AG04449 (cell line): ENCODE data around the gene NIBAN1.

Experiments used
- CTCF ChIA-PET: fragments of 350-600 bp; formaldehyde crosslinking; extraction: SDS; loops from one replicate; lab custom pipeline; 2021; ENCODE audit warnings: antibody characterized with exemption; lab: Yijun Ruan, JAX
- POLR2A ChIA-PET: fragments of 400-600, 350-600 bp; formaldehyde crosslinking; extraction: SDS; loops from one replicate; lab custom pipeline; 2020; ENCODE audit warnings: antibody characterized with exemption, inconsistent platforms; lab: Yijun Ruan, JAX
- DNase-seq: peaks from one replicate; pipeline ENCODE4 v3.0.0-alpha.2; 2010; ENCODE audit warnings: low read depth, low spot score
- H3K4me3 ChIP-seq: 2 replicates; pipeline ENCODE4 v1.5.1; 2011; ENCODE audit warnings: low read depth, mild to moderate bottlenecking, control low read depth, low read length
- TF ChIP-seq, protein P1 (sequence below): IDR thresholded peaks from one replicate; pipeline ENCODE4 v1.5.1; 2011; ENCODE audit warnings: mild to moderate bottlenecking, moderate library complexity, low read length, control low read depth, inconsistent platforms; ENCODE audit not compliant: insufficient read depth; ENCODE audit errors: missing control alignments

NIBAN1 gene

GRCh38 chr1:184975208-184975870, 1.0 kb upstream of the NIBAN1 start:
- TF ChIP-seq, protein P1, sequence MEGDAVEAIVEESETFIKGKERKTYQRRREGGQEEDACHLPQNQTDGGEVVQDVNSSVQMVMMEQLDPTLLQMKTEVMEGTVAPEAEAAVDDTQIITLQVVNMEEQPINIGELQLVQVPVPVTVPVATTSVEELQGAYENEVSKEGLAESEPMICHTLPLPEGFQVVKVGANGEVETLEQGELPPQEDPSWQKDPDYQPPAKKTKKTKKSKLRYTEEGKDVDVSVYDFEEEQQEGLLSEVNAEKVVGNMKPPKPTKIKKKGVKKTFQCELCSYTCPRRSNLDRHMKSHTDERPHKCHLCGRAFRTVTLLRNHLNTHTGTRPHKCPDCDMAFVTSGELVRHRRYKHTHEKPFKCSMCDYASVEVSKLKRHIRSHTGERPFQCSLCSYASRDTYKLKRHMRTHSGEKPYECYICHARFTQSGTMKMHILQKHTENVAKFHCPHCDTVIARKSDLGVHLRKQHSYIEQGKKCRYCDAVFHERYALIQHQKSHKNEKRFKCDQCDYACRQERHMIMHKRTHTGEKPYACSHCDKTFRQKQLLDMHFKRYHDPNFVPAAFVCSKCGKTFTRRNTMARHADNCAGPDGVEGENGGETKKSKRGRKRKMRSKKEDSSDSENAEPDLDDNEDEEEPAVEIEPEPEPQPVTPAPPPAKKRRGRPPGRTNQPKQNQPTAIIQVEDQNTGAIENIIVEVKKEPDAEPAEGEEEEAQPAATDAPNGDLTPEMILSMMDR = no peak
- ChIA-PET POLR2A (no interaction called here), CTCF (interaction anchor here (1.5 to 28.4 kb wide), 5 partner anchors 10 to 195 kb away, joined by 5 to 650 read pairs (median 6); no protein-coding TSS in a partner anchor)
- H3K4me3 ChIP-seq = no peak overlapping the region
- DNase-seq = no peak

GRCh38 chr1:184974837-184975115, 468 bp upstream of the NIBAN1 start:
- TF ChIP-seq, protein P1 = no peak
- no peak overlapping the region; the same call in 1 of the 2 replicates for H3K4me3 ChIP-seq
- ChIA-PET POLR2A (interaction anchor here (1.2 kb wide), 1 partner anchor 66 kb away, joined by 3 read pairs; no protein-coding TSS in a partner anchor), CTCF (interaction anchor here (1.5 to 28.4 kb wide), 6 partner anchors 7 to 195 kb away, joined by 5 to 650 read pairs (median 10); no protein-coding TSS in a partner anchor)
- DNase-seq = no peak

DNA sequence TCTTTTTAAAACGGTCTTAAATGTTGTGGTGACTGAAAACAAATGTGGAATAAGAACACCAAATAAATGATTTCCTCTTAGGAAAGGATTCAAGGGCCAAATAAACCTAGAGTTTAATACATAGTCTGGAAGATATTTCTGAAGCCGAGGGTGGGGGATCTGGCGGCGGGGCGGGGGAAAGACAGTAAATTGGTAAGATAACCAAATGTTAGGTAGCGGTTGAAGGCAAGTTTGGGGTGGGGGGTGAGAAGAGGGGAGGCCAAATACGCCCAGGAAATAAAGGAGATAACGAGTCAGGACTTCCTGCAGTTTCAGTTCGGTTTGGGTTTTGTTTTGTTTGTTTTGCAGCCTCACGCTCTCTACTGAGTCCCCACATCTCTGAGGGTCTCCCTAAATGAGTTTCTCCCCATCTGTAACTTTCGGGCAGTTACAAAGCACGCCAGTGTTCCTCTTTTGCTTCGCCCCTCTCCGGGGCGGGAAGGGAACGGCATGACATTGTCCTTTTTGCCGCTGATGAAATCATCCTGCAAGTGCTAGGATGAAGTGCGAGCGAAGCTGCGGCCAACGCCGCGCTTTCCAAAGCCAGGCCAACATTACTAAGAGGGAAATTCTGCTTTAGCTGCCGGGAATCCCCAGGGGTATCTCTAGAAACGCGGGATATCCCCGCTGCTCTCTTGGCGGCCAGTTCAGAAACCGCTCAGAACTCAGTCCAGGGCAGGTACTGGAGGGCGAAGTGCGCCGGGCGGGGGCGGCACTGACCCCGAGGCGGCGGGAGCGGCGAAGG, 844 bp downstream of the NIBAN1 start:
- H3K4me3 ChIP-seq = peak overlapping the region; percentile 75
- POLR2A ChIA-PET = interaction anchor here (0.5 to 1.2 kb wide), 3 partner anchors 65 to 223 kb away, joined by 3 to 5 read pairs (median 3); no protein-coding TSS in a partner anchor
- DNase-seq = no peak
- CTCF ChIA-PET = interaction anchor here (1.0 to 28.4 kb wide), 7 partner anchors 9 to 196 kb away, joined by 3 to 650 read pairs (median 8); no protein-coding TSS in a partner anchor
- TF ChIP-seq, protein P1 = no peak

- CTCF ChIA-PET = interaction anchor here (1.0 to 28.4 kb wide), 6 partner anchors 8 to 197 kb away, joined by 3 to 650 read pairs (median 8); no protein-coding TSS in a partner anchor
- TF ChIP-seq, protein P1 = no peak
- no peak for DNase-seq
- POLR2A ChIA-PET = interaction anchor here (0.8 kb wide), 1 partner anchor 12 kb away, joined by 3 read pairs; no protein-coding TSS in a partner anchor
- H3K4me3 ChIP-seq = peak overlapping the region; percentile 75
Observed at GRCh38 chr1:184972315-184973055, 1.8 kb downstream of the NIBAN1 start.

GRCh38 chr1:184971522-184972265, 2.6 kb downstream of the NIBAN1 start:
- TF ChIP-seq, protein P1 = no peak
- ChIA-PET POLR2A (interaction anchor here (1.2 kb wide), 1 partner anchor 17 kb away, joined by 3 read pairs; no protein-coding TSS in a partner anchor), CTCF (interaction anchor here (1.1 to 28.4 kb wide), 5 partner anchors 9 to 198 kb away, joined by 3 to 650 read pairs (median 8); no protein-coding TSS in a partner anchor)
- DNase-seq = no peak
- no peak overlapping the region for H3K4me3 ChIP-seq
